Measurements from ENCODE around the gene CCS. TPM values are rescaled to one million over a fixed set of nuclear protein-coding genes. Genes with fewer than 3 reads are reported as not detected.

Gene CCS
- polyA plus RNA-seq, 10 donors, result 27.3 to 47.6 (median 31.5) TPM

Other genes starting within 250 kb of the CCS start
- 10 to 100 TPM; 17.6 to 23.3 (median 19.3) TPM for gene BRMS1, start 248.1 kb upstream of the CCS start, polyA plus RNA-seq (ENCODE audit: insufficient read length in 10 of 10)
- 10 to 100 TPM; 16.9 to 25.0 (median 21.3) TPM for gene B4GAT1, start 245.6 kb upstream of the CCS start, polyA plus RNA-seq (ENCODE audit: insufficient read length in 10 of 10)
- 10 to 100 TPM; 14.5 to 30.4 (median 24.5) TPM for gene SLC29A2, start 221.4 kb upstream of the CCS start, polyA plus RNA-seq (ENCODE audit: insufficient read length in 10 of 10)
- gene NPAS4, start 172.2 kb upstream of the CCS start, polyA plus RNA-seq (ENCODE audit: insufficient read length in 10 of 10), result under 1 TPM; 0.05 to 0.58 (median 0.14) TPM
- gene MRPL11, start 154.3 kb upstream of the CCS start, polyA plus RNA-seq (ENCODE audit: insufficient read length in 10 of 10), result 10 to 100 TPM; 43.8 to 58.6 (median 50.7) TPM
- gene PELI3, start 126.3 kb upstream of the CCS start, polyA plus RNA-seq (ENCODE audit: insufficient read length in 10 of 10), result 1 to 10 TPM; 4.2 to 6.3 (median 5.8) TPM
- 10 to 100 TPM; 18.5 to 24.1 (median 20.9) TPM for gene DPP3, start 112.8 kb upstream of the CCS start, polyA plus RNA-seq (ENCODE audit: insufficient read length in 10 of 10)
- 10 to 100 TPM; 11.6 to 31.7 (median 18.2) TPM for gene BBS1, start 82.5 kb upstream of the CCS start, polyA plus RNA-seq (ENCODE audit: insufficient read length in 10 of 10)
- gene ZDHHC24, start 47.1 kb upstream of the CCS start, polyA plus RNA-seq (ENCODE audit: insufficient read length in 10 of 10), result 1 to 10 TPM; 2.8 to 4.6 (median 3.6) TPM
- 100 to 1,000 TPM in 3 of 10 donors, 10 to 100 TPM in 6, 1 to 10 TPM in 1; 6.4 to 159 (median 82.9) TPM for gene ACTN3, start 46.3 kb upstream of the CCS start, polyA plus RNA-seq (ENCODE audit: insufficient read length in 10 of 10)
- gene CTSF, start 24.6 kb upstream of the CCS start, polyA plus RNA-seq (ENCODE audit: insufficient read length in 10 of 10), result 10 to 100 TPM; 21.3 to 39.9 (median 27.2) TPM
- under 1 TPM in 6 of 10 donors, not detected in 4; 0.10 to 0.18 (median 0.13) TPM for gene CCDC87, start 122 bp upstream of the CCS start, polyA plus RNA-seq (ENCODE audit: insufficient read length in 10 of 10)
- 10 to 100 TPM; 32.0 to 50.8 (median 39.0) TPM for gene RBM14, start 23.4 kb downstream of the CCS start, polyA plus RNA-seq (ENCODE audit: insufficient read length in 10 of 10)
- gene RBM4, start 45.5 kb downstream of the CCS start, polyA plus RNA-seq (ENCODE audit: insufficient read length in 10 of 10), result 100 to 1,000 TPM; 123 to 167 (median 133) TPM
- 10 to 100 TPM; 26.5 to 46.8 (median 34.4) TPM for gene RBM4B, start 84.7 kb downstream of the CCS start, polyA plus RNA-seq (ENCODE audit: insufficient read length in 10 of 10)
- 10 to 100 TPM in 7 of 10 donors, 1 to 10 TPM in 3; 6.4 to 23.2 (median 13.5) TPM for gene SPTBN2, start 136.0 kb downstream of the CCS start, polyA plus RNA-seq (ENCODE audit: insufficient read length in 10 of 10)